NT2/D1 (cell line): Measurements from ENCODE around the gene NBPF1.
"Not testable (repeated sequence)": the region's sequence is repeated elsewhere in the genome, so short reads cannot be mapped to it uniquely, and the experiment has no call there.

Experiments
- SUZ12 ChIP-seq: IDR thresholded peaks from 2 replicates; pipeline ENCODE4 v1.6.1; 2011; ENCODE audit not compliant: insufficient read length, insufficient read depth; ENCODE audit errors: extremely low read depth
- YY1 ChIP-seq: IDR thresholded peaks from 2 replicates; pipeline ENCODE4 v1.6.1; 2011; ENCODE audit not compliant: insufficient read length, insufficient read depth
- ZNF274 ChIP-seq: IDR thresholded peaks from 2 replicates; pipeline ENCODE4 v1.6.1; 2011; ENCODE audit warnings: mild to moderate bottlenecking, low read depth, low read length

GRCh38 chr1:16534239-16534828, 79.0 kb downstream of the NBPF1 start:
- TF ChIP-seq YY1, ZNF274, SUZ12: not testable (repeated sequence)
